Astrocyte (in vitro differentiated cells and primary cell): Measurements from ENCODE around the gene UTS2B.

Experiments used
- CTCF ChIP-seq: IDR thresholded peaks from 2 replicates; pipeline ENCODE4 v1.5.1; 2011; ENCODE audit warnings: low read depth, mild to moderate bottlenecking, inconsistent platforms, low read length, moderate library complexity; ENCODE audit not compliant: insufficient read depth
- EZH2 ChIP-seq: IDR thresholded peaks from 2 replicates; pipeline ENCODE4 v1.6.1; 2012; ENCODE audit warnings: mild to moderate bottlenecking, low read length, inconsistent platforms; ENCODE audit not compliant: insufficient read depth

- TF ChIP-seq CTCF (no peak), EZH2 (no peak)
Measured at GRCh38 chr3:191260431-191261303, 69.7 kb downstream of the UTS2B start.
